SU-DHL-6 (cell line): Measurements from ENCODE around the gene TPD52L2.
"Not testable (repeated sequence)": the region's sequence is repeated elsewhere in the genome, so short reads cannot be mapped to it uniquely, and the experiment has no call there.

Source experiments
- H2AFZ ChIP-seq: fragments of 200-600 bp; sonication (generic); 2 replicates; pipeline ENCODE4 v1.6.1; 2014; ENCODE audit warnings: low read depth, mild to moderate bottlenecking, moderate library complexity, mixed read lengths, antibody characterized with exemption, low read length; ENCODE audit not compliant: severe bottlenecking
- H3F3A ChIP-seq: fragments of 200-600 bp; shearing (Covaris generic); 2 replicates; pipeline ENCODE4 v1.6.0; 2016; ENCODE audit warnings: antibody characterized with exemption, mild to moderate bottlenecking; ENCODE audit not compliant: insufficient read depth
- H3K27ac ChIP-seq: fragments of 200-600 bp; sonication (generic); 2 replicates; pipeline ENCODE4 v1.5.1; 2016; ENCODE audit warnings: low read depth, mild to moderate bottlenecking, low read length, moderate library complexity, mixed read lengths
- H3K27me3 ChIP-seq: fragments of 200-600 bp; sonication (generic), shearing (Covaris generic); 2 replicates; pipeline ENCODE4 v1.6.0; 2014; ENCODE audit warnings: mild to moderate bottlenecking, low read length
- H3K36me3 ChIP-seq: fragments of 200-600 bp; sonication (generic); 2 replicates; pipeline ENCODE4 v1.6.1; 2014; ENCODE audit warnings: mild to moderate bottlenecking, low read length, mixed read lengths
- H3K4me2 ChIP-seq: fragments of 300-600, 200-600 bp; shearing (Covaris generic), sonication (generic); 2 replicates; pipeline ENCODE4 v1.6.0; 2014; ENCODE audit warnings: low read length, low read depth, mild to moderate bottlenecking; ENCODE audit not compliant: poor library complexity, severe bottlenecking
- H3K4me3 ChIP-seq: fragments of 200-600 bp; sonication (generic); 2 replicates; pipeline ENCODE4 v1.5.1; 2014; ENCODE audit warnings: antibody characterized with exemption, low read length, mild to moderate bottlenecking, mixed read lengths; ENCODE audit not compliant: insufficient read depth, poor library complexity, severe bottlenecking
- H3K79me2 ChIP-seq: fragments of 200-600 bp; sonication (generic); 2 replicates; pipeline ENCODE4 v1.6.1; 2014; ENCODE audit warnings: mild to moderate bottlenecking, low read length, moderate library complexity; ENCODE audit not compliant: insufficient read depth
- H3K9ac ChIP-seq: fragments of 200-600 bp; sonication (generic); 2 replicates; pipeline ENCODE4 v1.7.0; 2014; ENCODE audit warnings: mild to moderate bottlenecking, low read length
- H3K9me2 ChIP-seq: fragments of 200-600 bp; sonication (generic); replicated peaks from 2 replicates; pipeline ENCODE4 v1.6.1; 2014; ENCODE audit warnings: low read length; ENCODE audit not compliant: insufficient read depth
- H3K9me3 ChIP-seq: fragments of 200-600 bp; sonication (generic); 2 replicates; pipeline ENCODE4 v1.6.1; 2014; ENCODE audit warnings: low read length, mixed read lengths; ENCODE audit not compliant: insufficient read depth
- H4K20me1 ChIP-seq: fragments of 200-600 bp; sonication (generic); 2 replicates; pipeline ENCODE4 v1.6.1; 2014; ENCODE audit warnings: low read depth, mild to moderate bottlenecking, antibody characterized with exemption, low read length, moderate library complexity, mixed read lengths
- CTCF ChIP-seq: fragments of 200-600 bp; sonication (generic); IDR thresholded peaks from one replicate; pipeline ENCODE4 v1.5.1; 2017; ENCODE audit warnings: antibody characterized with exemption, mild to moderate bottlenecking, low read length, moderate library complexity; ENCODE audit not compliant: insufficient read depth, poor library complexity, severe bottlenecking
- EZH2phosphoT487 ChIP-seq: fragments of 200-600 bp; sonication (generic), shearing (Covaris generic); conservative IDR thresholded peaks from 2 replicates; pipeline ENCODE4 v1.6.1; 2018; ENCODE audit warnings: mild to moderate bottlenecking, antibody characterized with exemption, low read length, moderate library complexity, mixed read lengths

The TPD52L2 gene

GRCh38 chr20:63878899-63879663, 14.0 kb downstream of the TPD52L2 start:
- TF ChIP-seq CTCF (no peak), EZH2phosphoT487 (no peak)
- Histone ChIP-seq H3K9me2 (no peaks in the 10 kb centered on the region), H3K4me2 (no peak overlapping the region), H3K27me3 (no peaks in the 10 kb centered on the region), H3K9me3 (no peaks in the 10 kb centered on the region), H3K4me3 (no peak overlapping the region), H3F3A (peaks cover 10% of the 10 kb centered on the region; the same call in 1 of the 2 replicates), H3K36me3 (0 out of 2 replicates have a peak, but pooled peaks cover 5% of the 10 kb centered on the region), H2AFZ (no peak overlapping the region), H3K27ac (no peak overlapping the region), H3K79me2 (no peaks in the 10 kb centered on the region), H3K9ac (no peak overlapping the region), H4K20me1 (no peaks in the 10 kb centered on the region)

GRCh38 chr20:63880901-63881300, 15.8 kb downstream of the TPD52L2 start:
- not testable (repeated sequence) for H4K20me1 ChIP-seq, H3K27ac ChIP-seq, H3K9me2 ChIP-seq, H3K9me3 ChIP-seq, H3K79me2 ChIP-seq, H3K27me3 ChIP-seq, H3F3A ChIP-seq, H3K9ac ChIP-seq, H3K4me3 ChIP-seq, H2AFZ ChIP-seq, H3K4me2 ChIP-seq, H3K36me3 ChIP-seq

GRCh38 chr20:63881451-63882226, 16.6 kb downstream of the TPD52L2 start:
- H4K20me1 ChIP-seq = no peaks in the 10 kb centered on the region
- no peak overlapping the region for H3K27ac ChIP-seq
- H3K9me2 ChIP-seq = no peaks in the 10 kb centered on the region

More at GRCh38 chr20:63881451-63882226, 16.6 kb downstream of the TPD52L2 start:
- no peak overlapping the region for H3K4me2 ChIP-seq
- no peak overlapping the region for H3K9ac ChIP-seq
- TF ChIP-seq CTCF (no peak), EZH2phosphoT487 (no peak)
- H2AFZ ChIP-seq = no peak overlapping the region
- H3K9me3 ChIP-seq = no peaks in the 10 kb centered on the region
- H3K79me2 ChIP-seq = no peaks in the 10 kb centered on the region
- no peak overlapping the region for H3K4me3 ChIP-seq
- no peaks in the 10 kb centered on the region for H3K36me3 ChIP-seq
- peaks cover 10% of the 10 kb centered on the region; the same call in 1 of the 2 replicates for H3F3A ChIP-seq
- no peaks in the 10 kb centered on the region for H3K27me3 ChIP-seq
